HUES48 (cell line): ENCODE measurements around the gene ATP9B.

ENCODE experiments used
- H3K27ac ChIP-seq: one replicate; pipeline ENCODE4 v1.7.0; 2013; ENCODE audit warnings: low read depth, low read length, inconsistent platforms
- H3K27me3 ChIP-seq: 2 replicates; pipeline ENCODE4 v1.6.1; 2013; ENCODE audit warnings: mild to moderate bottlenecking, low read length; ENCODE audit not compliant: control insufficient read depth, insufficient read depth
- H3K36me3 ChIP-seq: 2 replicates; pipeline ENCODE4 v1.6.1; 2013; ENCODE audit warnings: low read length; ENCODE audit not compliant: control insufficient read depth, insufficient read depth
- H3K4me1 ChIP-seq: 2 replicates; pipeline ENCODE4 v1.6.1; 2013; ENCODE audit warnings: mild to moderate bottlenecking, low read length; ENCODE audit not compliant: control insufficient read depth, insufficient read depth
- H3K4me3 ChIP-seq: 2 replicates; pipeline ENCODE4 v1.5.1; 2013; ENCODE audit warnings: mild to moderate bottlenecking, low read depth, low read length
- H3K9ac ChIP-seq: 2 replicates; pipeline ENCODE4 v1.6.1; 2013; ENCODE audit warnings: mild to moderate bottlenecking, low read depth, low read length, moderate library complexity
- H3K9me3 ChIP-seq: 2 replicates; pipeline ENCODE4 v1.6.1; 2013; ENCODE audit warnings: low read length; ENCODE audit not compliant: control insufficient read depth, insufficient read depth

The ATP9B gene

DNA sequence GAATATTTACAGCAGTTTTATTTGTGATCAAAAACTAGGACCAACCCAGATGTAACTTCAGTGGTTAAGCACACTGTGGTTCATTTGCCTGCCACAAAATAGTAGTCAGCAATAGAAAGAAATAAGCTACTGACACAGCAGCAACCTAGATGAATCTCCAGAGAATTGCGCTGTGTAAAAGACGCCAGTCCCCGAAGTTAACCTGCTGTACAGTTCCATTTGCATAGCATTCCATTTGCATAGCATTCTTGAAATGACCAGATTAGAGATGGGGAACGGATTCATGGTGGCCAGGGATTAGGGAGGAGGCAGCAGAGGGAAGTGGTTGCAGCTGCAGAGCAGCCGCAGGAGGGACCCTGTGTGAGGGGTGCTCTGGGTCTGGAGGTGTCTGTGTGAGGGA, 287.2 kb downstream of the ATP9B start:
- Histone ChIP-seq H3K4me3 (no peak overlapping the region), H3K27me3 (no peaks in the 10 kb centered on the region), H3K27ac (no peak overlapping the region), H3K9me3 (no peaks in the 10 kb centered on the region), H3K36me3 (peaks cover 15% of the 10 kb centered on the region), H3K9ac (no peak overlapping the region), H3K4me1 (no peaks in the 10 kb centered on the region)

- H3K9me3 ChIP-seq, result no peaks in the 10 kb centered on the region
- H3K36me3 ChIP-seq, result peaks cover 32% of the 10 kb centered on the region
- no peak overlapping the region for H3K27ac ChIP-seq
- no peaks in the 10 kb centered on the region for H3K4me1 ChIP-seq
- no peaks in the 10 kb centered on the region for H3K27me3 ChIP-seq
- H3K4me3 ChIP-seq, result no peak overlapping the region
- no peak overlapping the region for H3K9ac ChIP-seq
Measured at GRCh38 chr18:79360933-79361332, 291.7 kb downstream of the ATP9B start.

GRCh38 chr18:79361766-79362522, 292.8 kb downstream of the ATP9B start:
- Histone ChIP-seq H3K4me1 (no peaks in the 10 kb centered on the region), H3K27ac (no peak overlapping the region), H3K36me3 (peaks cover 32% of the 10 kb centered on the region), H3K9ac (no peak overlapping the region), H3K27me3 (no peaks in the 10 kb centered on the region), H3K4me3 (no peak overlapping the region), H3K9me3 (no peaks in the 10 kb centered on the region)

DNA sequence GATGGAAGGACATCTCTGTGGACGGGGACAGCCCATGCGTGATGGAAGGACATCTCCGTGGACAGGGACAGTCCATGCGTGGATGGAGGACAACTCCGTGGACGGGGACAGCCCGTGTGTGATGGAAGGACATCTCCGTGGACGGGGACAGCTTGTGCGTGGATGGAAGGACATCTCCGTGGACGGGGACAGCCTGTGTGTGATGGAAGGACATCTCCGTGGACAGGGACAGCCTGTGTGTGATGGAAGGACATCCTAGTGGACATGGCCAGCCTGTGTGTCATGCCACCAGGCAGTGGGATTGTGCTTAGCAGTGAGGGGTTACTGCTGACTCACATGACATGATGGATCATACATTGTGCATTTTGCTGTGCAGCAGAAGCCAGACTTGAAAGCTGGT, 296.5 kb downstream of the ATP9B start:
- no peaks in the 10 kb centered on the region for H3K9me3 ChIP-seq
- no peaks in the 10 kb centered on the region for H3K4me1 ChIP-seq
- no peak overlapping the region for H3K27ac ChIP-seq
- no peaks in the 10 kb centered on the region for H3K27me3 ChIP-seq
- H3K36me3 ChIP-seq, result peaks cover 23% of the 10 kb centered on the region
- H3K4me3 ChIP-seq, result no peak overlapping the region
- no peak overlapping the region for H3K9ac ChIP-seq

DNA sequence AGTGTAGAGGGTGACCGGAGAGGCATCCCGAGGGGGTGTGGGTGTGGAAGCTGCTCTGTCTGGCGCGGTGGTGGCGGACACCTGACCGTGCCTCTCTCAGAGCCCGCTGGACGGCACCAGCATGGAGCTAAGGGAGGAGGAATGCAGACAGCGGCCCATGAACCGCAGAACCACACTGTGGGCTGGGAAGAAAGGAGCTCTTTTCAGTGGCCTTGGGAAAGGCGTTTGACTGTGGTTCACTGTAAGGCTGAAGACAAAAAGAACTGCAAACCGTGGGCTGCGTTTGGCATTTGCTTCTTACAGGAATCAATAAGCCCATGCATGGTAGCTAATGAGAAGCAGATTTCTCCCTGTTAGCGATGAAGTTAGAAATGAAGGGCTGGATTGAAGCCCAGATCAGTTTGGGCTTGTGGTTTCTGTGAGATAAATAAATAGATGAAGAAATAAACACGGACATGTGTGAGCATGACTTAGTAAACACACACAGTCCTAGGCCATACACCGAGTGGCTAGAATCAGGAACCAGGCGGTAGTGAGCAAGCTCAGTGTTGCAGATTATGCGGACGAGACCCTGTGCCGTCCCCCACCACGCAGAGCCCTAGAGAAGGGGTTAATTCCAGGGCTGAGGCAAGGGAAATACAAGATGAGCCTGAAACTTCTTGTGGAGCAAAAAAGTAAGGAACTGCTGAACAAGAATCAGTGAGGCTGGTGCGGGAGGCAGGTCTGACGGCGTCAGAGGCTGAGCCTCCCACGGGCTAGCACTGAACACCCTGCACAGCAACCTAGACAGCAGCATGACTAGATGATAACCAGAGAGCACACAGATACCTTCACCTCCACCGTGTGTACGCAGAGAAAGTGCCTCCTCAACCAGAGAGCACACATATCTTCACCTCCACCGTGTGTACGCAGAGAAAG, 297.2 kb downstream of the ATP9B start:
- Histone ChIP-seq H3K27ac (no peak overlapping the region), H3K27me3 (no peaks in the 10 kb centered on the region), H3K4me1 (no peaks in the 10 kb centered on the region), H3K9me3 (no peaks in the 10 kb centered on the region), H3K9ac (no peak overlapping the region), H3K36me3 (peaks cover 16% of the 10 kb centered on the region; the same call in 1 of the 2 replicates), H3K4me3 (no peak overlapping the region)

GRCh38 chr18:79367480-79367879, 298.3 kb downstream of the ATP9B start:
- Histone ChIP-seq H3K4me1 (no peaks in the 10 kb centered on the region), H3K9ac (no peak overlapping the region), H3K9me3 (no peaks in the 10 kb centered on the region), H3K27me3 (no peaks in the 10 kb centered on the region), H3K4me3 (no peak overlapping the region), H3K27ac (no peak overlapping the region), H3K36me3 (peaks cover 9% of the 10 kb centered on the region; the same call in 1 of the 2 replicates)

DNA sequence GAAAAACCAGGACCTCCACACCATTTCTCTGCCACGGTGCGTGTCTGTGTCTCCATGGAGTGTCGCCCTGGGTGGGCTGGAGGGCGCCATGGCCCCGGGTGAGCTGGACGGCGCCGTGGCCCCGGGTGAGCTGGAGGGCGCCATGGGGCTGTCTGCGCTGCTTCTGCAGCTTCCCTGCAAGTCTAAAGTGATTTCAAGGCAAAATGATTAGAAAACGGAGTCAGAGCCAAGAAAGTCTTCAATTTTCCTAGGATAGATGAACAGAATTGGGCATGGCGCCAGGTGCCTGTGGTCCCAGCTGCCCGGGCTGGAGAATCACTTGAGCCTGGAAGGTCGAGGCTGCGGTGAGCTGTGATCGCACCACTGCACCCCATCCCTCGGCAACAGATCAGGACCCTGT, 298.8 kb downstream of the ATP9B start:
- Histone ChIP-seq H3K27ac (no peak overlapping the region), H3K4me1 (no peaks in the 10 kb centered on the region), H3K9ac (no peak overlapping the region), H3K36me3 (peaks cover 9% of the 10 kb centered on the region; the same call in 1 of the 2 replicates), H3K4me3 (no peak overlapping the region), H3K9me3 (no peaks in the 10 kb centered on the region), H3K27me3 (no peaks in the 10 kb centered on the region)

GRCh38 chr18:79368681-79369080, 299.5 kb downstream of the ATP9B start:
- Histone ChIP-seq H3K9ac (no peak overlapping the region), H3K27ac (no peak overlapping the region), H3K9me3 (no peaks in the 10 kb centered on the region), H3K27me3 (no peaks in the 10 kb centered on the region), H3K4me3 (no peak overlapping the region), H3K4me1 (no peaks in the 10 kb centered on the region), H3K36me3 (0 out of 2 replicates have a peak, but pooled peaks cover 4% of the 10 kb centered on the region)

DNA sequence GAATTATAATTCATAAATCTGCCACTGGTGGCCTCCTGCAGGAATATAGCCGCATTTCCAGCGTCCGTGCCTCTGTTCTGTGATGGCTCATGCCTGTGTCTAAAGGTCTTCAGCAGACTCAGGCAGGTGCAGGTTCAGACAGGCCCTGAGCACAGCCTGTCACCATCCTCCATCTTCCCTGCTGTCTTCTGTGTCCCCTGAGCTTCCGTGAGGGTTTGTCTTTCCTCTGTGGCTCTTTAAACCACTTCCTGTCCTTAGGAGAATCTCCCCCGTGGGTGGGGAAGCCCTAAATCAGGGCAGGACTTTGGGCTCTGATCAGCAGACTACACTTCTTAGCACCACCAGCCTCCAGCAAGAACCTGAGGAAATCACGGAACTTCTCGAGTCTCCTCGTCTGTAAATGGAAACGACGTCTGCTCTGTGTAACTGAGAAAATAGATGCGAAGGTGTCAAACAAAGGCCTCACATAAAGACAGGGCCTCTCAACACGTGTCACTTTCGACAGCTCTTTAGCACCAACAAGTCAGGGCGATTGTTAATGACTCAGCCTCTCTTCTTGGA, 302.4 kb downstream of the ATP9B start:
- Histone ChIP-seq H3K4me3 (no peak overlapping the region), H3K27ac (no peak overlapping the region), H3K27me3 (no peaks in the 10 kb centered on the region), H3K9ac (no peak overlapping the region), H3K4me1 (no peaks in the 10 kb centered on the region), H3K36me3 (no peaks in the 10 kb centered on the region), H3K9me3 (no peaks in the 10 kb centered on the region)

GRCh38 chr18:79372461-79372860, 303.3 kb downstream of the ATP9B start:
- Histone ChIP-seq H3K9me3 (no peaks in the 10 kb centered on the region), H3K36me3 (peaks cover 5% of the 10 kb centered on the region; the same call in 1 of the 2 replicates), H3K4me3 (no peak overlapping the region), H3K27ac (no peak overlapping the region), H3K4me1 (no peaks in the 10 kb centered on the region), H3K9ac (no peak overlapping the region), H3K27me3 (no peaks in the 10 kb centered on the region)

GRCh38 chr18:79372991-79373390, 303.8 kb downstream of the ATP9B start:
- H3K9me3 ChIP-seq, result no peaks in the 10 kb centered on the region
- H3K9ac ChIP-seq, result no peak overlapping the region
- H3K36me3 ChIP-seq, result peaks cover 8% of the 10 kb centered on the region; the same call in 1 of the 2 replicates
- no peak overlapping the region for H3K4me3 ChIP-seq
- H3K27me3 ChIP-seq, result no peaks in the 10 kb centered on the region
- no peak overlapping the region for H3K27ac ChIP-seq
- H3K4me1 ChIP-seq, result no peaks in the 10 kb centered on the region
